K562 (cell line): ENCODE measurements around the gene MAMDC4. TPM values are rescaled to one million over a fixed set of nuclear protein-coding genes. Genes with fewer than 3 reads are reported as not detected.

ENCODE experiments used
- CTBP1 ChIP-seq: fragments of 450-650 bp; IDR thresholded peaks from 2 replicates; pipeline ENCODE4 v1.6.1; 2016; ENCODE audit warnings: borderline replicate concordance
- ETV5 ChIP-seq: sonication (generic); formaldehyde crosslinking; IDR thresholded peaks from 2 replicates; pipeline ENCODE4 v1.4.0; 2020; ENCODE audit warnings: low read depth, mild to moderate bottlenecking, missing genetic modification reagents
- HDAC1 ChIP-seq, 2 experiments: fragments of 450-650 bp; IDR thresholded peaks; 2 replicates each; pipeline ENCODE4 v1.6.1; 2016 to 2017; ENCODE audit warnings: inconsistent platforms in 1 of 2, mild to moderate bottlenecking in 1 of 2, moderate library complexity in 1 of 2
- HDGF ChIP-seq: fragments of 450-650 bp; IDR thresholded peaks from 2 replicates; pipeline ENCODE4 v1.6.1; 2016
- HNRNPLL ChIP-seq: fragments of 200-400 bp; formaldehyde crosslinking; IDR thresholded peaks from 2 replicates; pipeline ENCODE4 v1.6.1; 2017; ENCODE audit warnings: low read length, low read depth, mild to moderate bottlenecking; ENCODE audit not compliant: poor library complexity, severe bottlenecking
- MXI1 ChIP-seq: IDR thresholded peaks from 2 replicates; pipeline ENCODE4 v1.6.1; 2011; ENCODE audit warnings: low read depth, mild to moderate bottlenecking, improper control_type of control experiment, low read length
- NELFE ChIP-seq: IDR thresholded peaks from 2 replicates; pipeline ENCODE4 v1.6.1; 2011; ENCODE audit warnings: mild to moderate bottlenecking; ENCODE audit not compliant: insufficient read depth, insufficient read length
- POLR2A ChIP-seq: fragments of 450-650 bp; conservative IDR thresholded peaks from 2 replicates; pipeline ENCODE4 v1.6.1; 2016
- POLR2G ChIP-seq: fragments of 200-400 bp; formaldehyde crosslinking; IDR thresholded peaks from 2 replicates; pipeline ENCODE4 v1.6.1; 2017; ENCODE audit warnings: low read depth, mild to moderate bottlenecking, antibody characterized with exemption, low read length, moderate library complexity
- POLR2H ChIP-seq: IDR thresholded peaks from 2 replicates; pipeline ENCODE4 v1.6.1; 2016; ENCODE audit warnings: missing genetic modification characterization, low read depth, mild to moderate bottlenecking, control low read depth, missing compliant biosample characterization, moderate library complexity
- ZNF436 ChIP-seq: fragments of 250-450, 450-650 bp; sonication (Bioruptor Pico); formaldehyde crosslinking; IDR thresholded peaks from 2 replicates; pipeline ENCODE4 v1.7.0; 2020; ENCODE audit warnings: mild to moderate bottlenecking
- polyA plus RNA-seq, 8 experiments: library from polyadenylated mRNA; depleted of rRNA in 4 of 8; stranded (reverse) in 5 of 8; unstranded in 3 of 8; fragments of >200 nt; fragmentation: Nextera tagmentation in 2 of 8; fragmentation: Illumina TruSeq in 1 of 8; extraction: Ambion mirVana in 2 of 8; extraction: Trizol in 1 of 8; gene quantifications; 2 replicates each; pipeline versions ENCODE4 v1.2.1 to v1.2.3, GENCODE V29; 2011 to 2014; ENCODE audit warnings: inconsistent platforms in 1 of 8, missing spikeins in 1 of 8
- total RNA-seq, 7 experiments: library from RNA; depleted of rRNA in 6 of 7; stranded (reverse); fragments of >200 nt in 6 of 7; fragmentation: Illumina TruSeq in 2 of 7; extraction: Trizol in 2 of 7; gene quantifications; 2 replicates each; pipeline versions ENCODE4 v1.2.1 to v1.2.3, GENCODE V29; 2011 to 2021; ENCODE audit warnings: low replicate concordance in 1 of 7
- TF ChIP-seq, protein P1 (sequence below): fragments of 450-650 bp; IDR thresholded peaks from 2 replicates; pipeline ENCODE4 v1.6.1; 2016; ENCODE audit warnings: mild to moderate bottlenecking, moderate library complexity
- TF ChIP-seq, protein P2 (sequence below): sonication (generic); formaldehyde crosslinking; IDR thresholded peaks from 2 replicates; pipeline ENCODE4 v1.9.0; 2022; ENCODE audit warnings: mild to moderate bottlenecking, missing genetic modification reagents
- TF ChIP-seq, protein P3 (sequence below): sonication (generic); formaldehyde crosslinking; IDR thresholded peaks from 2 replicates; pipeline ENCODE4 v1.8.0; 2022; ENCODE audit warnings: mild to moderate bottlenecking, low read depth, missing genetic modification reagents

The MAMDC4 gene
- total and polyA plus RNA-seq, 9 of the 15 experiments (the other 6 are each of a cell fraction or from before 2014, with no cell fraction given) = 0.03 to 10.8 (median 1.5) TPM

DNA sequence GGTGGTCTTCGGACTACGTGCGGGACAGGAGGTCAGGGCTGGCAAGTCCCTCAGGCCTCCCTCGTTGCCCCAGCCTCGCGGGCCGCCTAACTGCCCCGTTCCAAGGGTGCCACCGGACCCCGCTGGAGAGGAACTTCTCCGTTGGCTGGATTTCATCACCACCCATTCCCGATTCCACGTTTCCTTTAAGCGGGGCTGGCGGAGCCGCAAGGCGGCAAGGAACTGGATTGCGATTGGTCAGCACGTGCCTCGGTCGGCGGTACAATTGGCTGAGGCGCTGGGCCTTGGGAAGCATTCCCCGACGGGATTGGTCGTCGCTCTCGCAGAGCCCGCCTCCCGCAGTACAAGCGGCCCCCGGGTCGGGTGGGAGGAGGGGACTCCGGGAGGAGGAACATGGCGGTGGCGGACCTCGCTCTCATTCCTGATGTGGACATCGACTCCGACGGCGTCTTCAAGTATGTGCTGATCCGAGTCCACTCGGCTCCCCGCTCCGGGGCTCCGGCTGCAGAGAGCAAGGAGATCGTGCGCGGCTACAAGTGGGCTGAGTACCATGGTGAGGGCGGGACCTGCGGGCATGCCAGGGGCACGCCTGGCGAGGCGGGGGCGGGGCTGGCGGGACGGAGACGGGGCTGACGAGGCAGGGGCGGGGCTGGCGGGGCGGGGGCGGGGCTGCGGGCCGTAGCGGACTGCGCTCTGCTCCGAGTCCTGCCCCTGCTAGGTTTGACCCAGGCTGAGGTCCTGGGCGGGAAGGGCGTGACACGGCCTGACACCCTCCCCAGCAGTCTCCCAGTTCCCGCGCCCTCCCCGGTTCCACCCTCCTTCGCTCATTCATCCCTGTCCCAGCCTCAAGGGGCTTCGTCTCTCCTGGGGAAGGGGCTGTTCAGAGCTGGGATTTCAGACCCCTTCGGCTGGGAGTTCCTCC, 2.8 kb upstream of the MAMDC4 start, which contains the start of gene PHPT1 (continued):
- TF ChIP-seq, protein P1, sequence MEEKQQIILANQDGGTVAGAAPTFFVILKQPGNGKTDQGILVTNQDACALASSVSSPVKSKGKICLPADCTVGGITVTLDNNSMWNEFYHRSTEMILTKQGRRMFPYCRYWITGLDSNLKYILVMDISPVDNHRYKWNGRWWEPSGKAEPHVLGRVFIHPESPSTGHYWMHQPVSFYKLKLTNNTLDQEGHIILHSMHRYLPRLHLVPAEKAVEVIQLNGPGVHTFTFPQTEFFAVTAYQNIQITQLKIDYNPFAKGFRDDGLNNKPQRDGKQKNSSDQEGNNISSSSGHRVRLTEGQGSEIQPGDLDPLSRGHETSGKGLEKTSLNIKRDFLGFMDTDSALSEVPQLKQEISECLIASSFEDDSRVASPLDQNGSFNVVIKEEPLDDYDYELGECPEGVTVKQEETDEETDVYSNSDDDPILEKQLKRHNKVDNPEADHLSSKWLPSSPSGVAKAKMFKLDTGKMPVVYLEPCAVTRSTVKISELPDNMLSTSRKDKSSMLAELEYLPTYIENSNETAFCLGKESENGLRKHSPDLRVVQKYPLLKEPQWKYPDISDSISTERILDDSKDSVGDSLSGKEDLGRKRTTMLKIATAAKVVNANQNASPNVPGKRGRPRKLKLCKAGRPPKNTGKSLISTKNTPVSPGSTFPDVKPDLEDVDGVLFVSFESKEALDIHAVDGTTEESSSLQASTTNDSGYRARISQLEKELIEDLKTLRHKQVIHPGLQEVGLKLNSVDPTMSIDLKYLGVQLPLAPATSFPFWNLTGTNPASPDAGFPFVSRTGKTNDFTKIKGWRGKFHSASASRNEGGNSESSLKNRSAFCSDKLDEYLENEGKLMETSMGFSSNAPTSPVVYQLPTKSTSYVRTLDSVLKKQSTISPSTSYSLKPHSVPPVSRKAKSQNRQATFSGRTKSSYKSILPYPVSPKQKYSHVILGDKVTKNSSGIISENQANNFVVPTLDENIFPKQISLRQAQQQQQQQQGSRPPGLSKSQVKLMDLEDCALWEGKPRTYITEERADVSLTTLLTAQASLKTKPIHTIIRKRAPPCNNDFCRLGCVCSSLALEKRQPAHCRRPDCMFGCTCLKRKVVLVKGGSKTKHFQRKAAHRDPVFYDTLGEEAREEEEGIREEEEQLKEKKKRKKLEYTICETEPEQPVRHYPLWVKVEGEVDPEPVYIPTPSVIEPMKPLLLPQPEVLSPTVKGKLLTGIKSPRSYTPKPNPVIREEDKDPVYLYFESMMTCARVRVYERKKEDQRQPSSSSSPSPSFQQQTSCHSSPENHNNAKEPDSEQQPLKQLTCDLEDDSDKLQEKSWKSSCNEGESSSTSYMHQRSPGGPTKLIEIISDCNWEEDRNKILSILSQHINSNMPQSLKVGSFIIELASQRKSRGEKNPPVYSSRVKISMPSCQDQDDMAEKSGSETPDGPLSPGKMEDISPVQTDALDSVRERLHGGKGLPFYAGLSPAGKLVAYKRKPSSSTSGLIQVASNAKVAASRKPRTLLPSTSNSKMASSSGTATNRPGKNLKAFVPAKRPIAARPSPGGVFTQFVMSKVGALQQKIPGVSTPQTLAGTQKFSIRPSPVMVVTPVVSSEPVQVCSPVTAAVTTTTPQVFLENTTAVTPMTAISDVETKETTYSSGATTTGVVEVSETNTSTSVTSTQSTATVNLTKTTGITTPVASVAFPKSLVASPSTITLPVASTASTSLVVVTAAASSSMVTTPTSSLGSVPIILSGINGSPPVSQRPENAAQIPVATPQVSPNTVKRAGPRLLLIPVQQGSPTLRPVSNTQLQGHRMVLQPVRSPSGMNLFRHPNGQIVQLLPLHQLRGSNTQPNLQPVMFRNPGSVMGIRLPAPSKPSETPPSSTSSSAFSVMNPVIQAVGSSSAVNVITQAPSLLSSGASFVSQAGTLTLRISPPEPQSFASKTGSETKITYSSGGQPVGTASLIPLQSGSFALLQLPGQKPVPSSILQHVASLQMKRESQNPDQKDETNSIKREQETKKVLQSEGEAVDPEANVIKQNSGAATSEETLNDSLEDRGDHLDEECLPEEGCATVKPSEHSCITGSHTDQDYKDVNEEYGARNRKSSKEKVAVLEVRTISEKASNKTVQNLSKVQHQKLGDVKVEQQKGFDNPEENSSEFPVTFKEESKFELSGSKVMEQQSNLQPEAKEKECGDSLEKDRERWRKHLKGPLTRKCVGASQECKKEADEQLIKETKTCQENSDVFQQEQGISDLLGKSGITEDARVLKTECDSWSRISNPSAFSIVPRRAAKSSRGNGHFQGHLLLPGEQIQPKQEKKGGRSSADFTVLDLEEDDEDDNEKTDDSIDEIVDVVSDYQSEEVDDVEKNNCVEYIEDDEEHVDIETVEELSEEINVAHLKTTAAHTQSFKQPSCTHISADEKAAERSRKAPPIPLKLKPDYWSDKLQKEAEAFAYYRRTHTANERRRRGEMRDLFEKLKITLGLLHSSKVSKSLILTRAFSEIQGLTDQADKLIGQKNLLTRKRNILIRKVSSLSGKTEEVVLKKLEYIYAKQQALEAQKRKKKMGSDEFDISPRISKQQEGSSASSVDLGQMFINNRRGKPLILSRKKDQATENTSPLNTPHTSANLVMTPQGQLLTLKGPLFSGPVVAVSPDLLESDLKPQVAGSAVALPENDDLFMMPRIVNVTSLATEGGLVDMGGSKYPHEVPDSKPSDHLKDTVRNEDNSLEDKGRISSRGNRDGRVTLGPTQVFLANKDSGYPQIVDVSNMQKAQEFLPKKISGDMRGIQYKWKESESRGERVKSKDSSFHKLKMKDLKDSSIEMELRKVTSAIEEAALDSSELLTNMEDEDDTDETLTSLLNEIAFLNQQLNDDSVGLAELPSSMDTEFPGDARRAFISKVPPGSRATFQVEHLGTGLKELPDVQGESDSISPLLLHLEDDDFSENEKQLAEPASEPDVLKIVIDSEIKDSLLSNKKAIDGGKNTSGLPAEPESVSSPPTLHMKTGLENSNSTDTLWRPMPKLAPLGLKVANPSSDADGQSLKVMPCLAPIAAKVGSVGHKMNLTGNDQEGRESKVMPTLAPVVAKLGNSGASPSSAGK = peak; percentile 36
- TF ChIP-seq NELFE (no peak), HDAC1 (IDR thresholded peaks at IDR 0.05) (peak in 1 of 2 experiments; percentile 85; a peak in 2 of 4 replicates), ZNF436 (CRISPR knock-in tag) (no peak), HNRNPLL (peak; percentile 30), CTBP1 (peak; percentile 84), MXI1 (0 out of 2 replicates have a peak, but pooled peaks have one; percentile 56), POLR2A (peak; percentile 95), POLR2G (peak; percentile 86), ETV5 (CRISPR knock-in tag) (0 out of 2 replicates have a peak, but pooled peaks have one; percentile 17), HDGF (0 out of 2 replicates have a peak, but pooled peaks have one; percentile 33), POLR2H (tag) (peak; percentile 88)
- TF ChIP-seq, protein P2, sequence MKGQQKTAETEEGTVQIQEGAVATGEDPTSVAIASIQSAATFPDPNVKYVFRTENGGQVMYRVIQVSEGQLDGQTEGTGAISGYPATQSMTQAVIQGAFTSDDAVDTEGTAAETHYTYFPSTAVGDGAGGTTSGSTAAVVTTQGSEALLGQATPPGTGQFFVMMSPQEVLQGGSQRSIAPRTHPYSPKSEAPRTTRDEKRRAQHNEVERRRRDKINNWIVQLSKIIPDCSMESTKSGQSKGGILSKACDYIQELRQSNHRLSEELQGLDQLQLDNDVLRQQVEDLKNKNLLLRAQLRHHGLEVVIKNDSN (CRISPR knock-in tag) = peak; percentile 89
- TF ChIP-seq, protein P3, sequence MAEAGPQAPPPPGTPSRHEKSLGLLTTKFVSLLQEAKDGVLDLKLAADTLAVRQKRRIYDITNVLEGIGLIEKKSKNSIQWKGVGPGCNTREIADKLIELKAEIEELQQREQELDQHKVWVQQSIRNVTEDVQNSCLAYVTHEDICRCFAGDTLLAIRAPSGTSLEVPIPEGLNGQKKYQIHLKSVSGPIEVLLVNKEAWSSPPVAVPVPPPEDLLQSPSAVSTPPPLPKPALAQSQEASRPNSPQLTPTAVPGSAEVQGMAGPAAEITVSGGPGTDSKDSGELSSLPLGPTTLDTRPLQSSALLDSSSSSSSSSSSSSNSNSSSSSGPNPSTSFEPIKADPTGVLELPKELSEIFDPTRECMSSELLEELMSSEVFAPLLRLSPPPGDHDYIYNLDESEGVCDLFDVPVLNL (CRISPR knock-in tag) = 0 out of 2 replicates have a peak, but pooled peaks have one; percentile 32
